Left cardiac atrium (tissue), 4 donors: Measurements from ENCODE around the gene C16orf89. TPM values are rescaled to one million over a fixed set of nuclear protein-coding genes. Genes with fewer than 3 reads are reported as not detected.

Experiments used
- ATAC-seq, 2 donors: fragments of 200-7000 bp; cut with Tn5 transposase; one replicate each; pipeline ENCODE4 v1.9.1; 2020; ENCODE audit warnings: mild to moderate bottlenecking in 2 of 2, moderate library complexity in 2 of 2
- DNase-seq: peaks from one replicate; pipeline ENCODE4 v3.0.0-alpha.2; 2020
- intact Hi-C, 2 donors: fragments of 100-400 bp; cut with DNase I; formaldehyde crosslinking; loops; one replicate each; pipeline versions ENCODE4 v1.14.1 to v1.15.1; 2022 to 2023
- total RNA-seq, 2 donors: library from RNA; stranded (reverse); fragmentation: NEBNext Ultra II Directional; extraction: Animal tissue kit (Norgen Biotek cat#: 25700); gene quantifications; one replicate each; pipeline ENCODE4 v1.2.1, GENCODE V29; 2021
- donor health status: DM: no; HTN: yes; CAD: no.
- donor health status: DM: no; HTN: yes; CAD: no; lungs with severe emphysema.
- donor health status: DM: yes; HTN: yes; CAD: no.
- donor health status: Dilated cardiomyopathy.

Gene C16orf89
- total RNA-seq, 2 donors from 2014 or later, result 6.6 to 19.4 TPM

GRCh38 chr16:5016967-5017677, 48.6 kb downstream of the C16orf89 start:
- intact Hi-C loops, result no loop called here
- DNase-seq (no peak), ATAC-seq (no peak)

GRCh38 chr16:5015887-5016286, 49.9 kb downstream of the C16orf89 start:
- intact Hi-C loops, result no loop called here
- no peak for ATAC-seq

GRCh38 chr16:5015351-5015750, 50.4 kb downstream of the C16orf89 start:
- intact Hi-C loops, result no loop called here
- ATAC-seq, result no peak
- no peak for DNase-seq

More at GRCh38 chr16:5015887-5016286, 49.9 kb downstream of the C16orf89 start:
- no peak for DNase-seq

- intact Hi-C loops, result no loop called here
- ATAC-seq, result no peak
Observed at GRCh38 chr16:5012887-5013286, 52.9 kb downstream of the C16orf89 start.

GRCh38 chr16:5011637-5012036, 54.1 kb downstream of the C16orf89 start:
- intact Hi-C loops, result no loop called here
- ATAC-seq, result no peak
- no peak for DNase-seq

More at GRCh38 chr16:5012887-5013286, 52.9 kb downstream of the C16orf89 start:
- no peak for DNase-seq

GRCh38 chr16:5010576-5011329, 55.0 kb downstream of the C16orf89 start:
- intact Hi-C loops, result no loop called here
- ATAC-seq, result no peak
- no peak for DNase-seq

GRCh38 chr16:5008311-5008731, 57.4 kb downstream of the C16orf89 start:
- no peak for DNase-seq
- intact Hi-C loops, result no loop called here
- no peak for ATAC-seq

GRCh38 chr16:5007256-5007655, 58.5 kb downstream of the C16orf89 start:
- ATAC-seq (no peak), DNase-seq (no peak)
- intact Hi-C loops, result no loop called here

- no peak for ATAC-seq
- DNase-seq, result no peak
- intact Hi-C loops, result no loop called here
Observed at GRCh38 chr16:5006348-5007193, 59.2 kb downstream of the C16orf89 start.

- intact Hi-C loops, result no loop called here
- no peak for DNase-seq
- no peak for ATAC-seq
Observed at GRCh38 chr16:5005916-5006315, 59.8 kb downstream of the C16orf89 start.

- ATAC-seq (no peak), DNase-seq (no peak)
- intact Hi-C loops, result no loop called here
Observed at GRCh38 chr16:5004311-5004710, 61.4 kb downstream of the C16orf89 start.

GRCh38 chr16:5003828-5004227, 61.9 kb downstream of the C16orf89 start:
- no peak for DNase-seq
- ATAC-seq, result no peak
- intact Hi-C loops, result no loop called here

- ATAC-seq (no peak), DNase-seq (no peak)
Observed at GRCh38 chr16:5003211-5003610, 62.5 kb downstream of the C16orf89 start.

GRCh38 chr16:5002699-5003143, 63.0 kb downstream of the C16orf89 start:
- peak in 1 of 2 donors; percentile 64 for ATAC-seq

More at GRCh38 chr16:5003211-5003610, 62.5 kb downstream of the C16orf89 start:
- intact Hi-C loops, result no loop called here

GRCh38 chr16:5001986-5002385, 63.8 kb downstream of the C16orf89 start:
- DNase-seq (no peak), ATAC-seq (no peak)
- intact Hi-C loops, result no loop called here

More at GRCh38 chr16:5002699-5003143, 63.0 kb downstream of the C16orf89 start:
- intact Hi-C loops, result no loop called here
- no peak for DNase-seq

- intact Hi-C loops, result no loop called here
- DNase-seq, result no peak
- ATAC-seq, result no peak
Observed at GRCh38 chr16:5001571-5001970, 64.2 kb downstream of the C16orf89 start.

GRCh38 chr16:5000573-5001001, 65.2 kb downstream of the C16orf89 start:
- ATAC-seq (no peak), DNase-seq (no peak)
- intact Hi-C loops, result no loop called here

GRCh38 chr16:4994719-4995434, 70.9 kb downstream of the C16orf89 start:
- DNase-seq (no peak), ATAC-seq (no peak)
- intact Hi-C loops, result no loop called here
